GM12801 (cell line): Measurements from ENCODE around the gene TEX35.

ENCODE experiments used
- CTCF ChIP-seq: IDR thresholded peaks from one replicate; pipeline ENCODE4 v1.5.1; 2011; ENCODE audit warnings: control low read depth; ENCODE audit not compliant: insufficient read length; ENCODE audit errors: extremely low read depth

Gene TEX35

GRCh38 chr1:178495158-178495557, 17.8 kb upstream of the TEX35 start:
- TF ChIP-seq CTCF = no peak

GRCh38 chr1:178495741-178496409, 17.0 kb upstream of the TEX35 start:
- TF ChIP-seq CTCF = no peak

- TF ChIP-seq CTCF = no peak
These were observed 16.3 kb upstream of the TEX35 start, which contains the start of gene CLEC20A for GRCh38 chr1:178496410-178497135. Gene CLEC20A, minus strand, starts transcription at chr1:178496964. Its CDS starts 25 bp downstream, at chr1:178496939.

GRCh38 chr1:178497903-178498478, 14.9 kb upstream of the TEX35 start:
- no peak for TF ChIP-seq CTCF

GRCh38 chr1:178498896-178499675, 13.8 kb upstream of the TEX35 start:
- TF ChIP-seq CTCF = no peak

- no peak for TF ChIP-seq CTCF
These were observed 12.7 kb upstream of the TEX35 start for GRCh38 chr1:178500091-178500770.
